Subcutaneous abdominal adipose tissue (tissue), 5 donors: ENCODE data around the gene ARL6IP5.

Experiments
- H3K27ac ChIP-seq: one replicate; pipeline ENCODE4 v1.7.0; 2013; ENCODE audit warnings: low read depth, mild to moderate bottlenecking, inconsistent platforms, low read length, moderate library complexity
- H3K27me3 ChIP-seq, 5 donors: one replicate each; pipeline ENCODE4 v1.7.0; 2013; ENCODE audit warnings: low read length in 5 of 5, inconsistent platforms in 1 of 5; ENCODE audit not compliant: control insufficient read depth in 5 of 5, insufficient read depth in 4 of 5
- H3K36me3 ChIP-seq, 5 donors: one replicate each; pipeline ENCODE4 v1.7.0; 2013; ENCODE audit warnings: low read length in 5 of 5; ENCODE audit not compliant: control insufficient read depth in 5 of 5, insufficient read depth in 5 of 5
- H3K4me1 ChIP-seq, 5 donors: one replicate each; pipeline ENCODE4 v1.7.0; 2013; ENCODE audit warnings: low read length in 5 of 5, mild to moderate bottlenecking in 3 of 5, moderate library complexity in 1 of 5; ENCODE audit not compliant: control insufficient read depth in 5 of 5, insufficient read depth in 5 of 5
- H3K4me3 ChIP-seq, 5 donors: one replicate each; pipeline ENCODE4 v1.7.0; 2013; ENCODE audit warnings: low read length in 5 of 5, low read depth in 1 of 5
- H3K9ac ChIP-seq, 5 donors: one replicate each; pipeline ENCODE4 v1.7.0; 2013; ENCODE audit warnings: low read length in 5 of 5, mild to moderate bottlenecking in 4 of 5, moderate library complexity in 3 of 5
- H3K9me3 ChIP-seq, 5 donors: one replicate each; pipeline ENCODE4 v1.7.0; 2013; ENCODE audit warnings: low read length in 5 of 5; ENCODE audit not compliant: control insufficient read depth in 5 of 5
- donor health status: healthy.
- donor health status: healthy.
- donor health status: healthy.
- donor health status: healthy.
- donor health status: healthy.

Gene ARL6IP5

DNA sequence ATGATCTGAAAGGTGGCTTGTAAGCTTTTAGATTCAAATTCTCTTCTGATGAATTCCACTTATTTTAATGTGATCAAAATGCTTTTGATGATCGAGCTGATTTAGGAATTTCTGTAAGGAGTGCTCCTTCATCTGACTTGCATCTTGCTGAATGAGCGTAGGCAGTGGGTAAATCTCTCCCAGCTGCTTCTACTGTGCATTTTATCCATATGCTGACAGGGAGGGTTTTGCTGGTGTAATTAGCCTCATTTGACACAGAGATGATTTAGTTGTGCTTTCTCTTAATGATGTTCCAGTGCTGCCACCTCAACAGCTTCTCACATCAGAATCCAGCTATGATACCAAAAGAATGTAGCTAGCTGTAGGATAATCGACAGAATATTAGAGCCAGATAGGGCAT is 41.5 kb downstream of the ARL6IP5 start:
- no peak overlapping the region for H3K4me3 ChIP-seq
- no peak overlapping the region for H3K9ac ChIP-seq
- peaks cover 0 to 6% (median 0%) of the 10 kb centered on the region in 5 donors for H3K4me1 ChIP-seq
- H3K27ac ChIP-seq = no peak overlapping the region
- H3K27me3 ChIP-seq = no peaks in the 10 kb centered on the region
- H3K36me3 ChIP-seq = no peaks in the 10 kb centered on the region
- no peaks in the 10 kb centered on the region for H3K9me3 ChIP-seq

DNA sequence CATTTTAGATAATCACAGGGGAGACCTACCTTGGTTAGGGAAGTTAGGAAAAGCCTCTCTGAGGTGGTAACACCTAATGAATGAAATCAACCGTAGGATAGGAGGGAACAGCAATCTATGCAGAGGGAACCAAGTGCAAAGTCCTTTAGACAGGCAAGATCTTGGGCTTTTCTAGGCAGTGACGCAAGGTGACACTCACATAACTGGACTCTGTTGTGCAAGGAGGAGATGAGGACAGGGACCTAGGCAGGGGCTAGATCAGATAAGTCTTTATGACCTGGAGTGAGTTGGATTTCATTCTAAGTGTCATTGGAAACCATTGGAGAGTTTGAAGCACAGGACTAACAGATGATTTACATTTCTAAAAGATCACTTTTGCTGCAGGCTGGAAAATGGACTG is 42.3 kb downstream of the ARL6IP5 start:
- Histone ChIP-seq H3K27ac (no peak overlapping the region), H3K4me3 (no peak overlapping the region), H3K27me3 (no peaks in the 10 kb centered on the region), H3K36me3 (no peaks in the 10 kb centered on the region), H3K9ac (no peak overlapping the region), H3K9me3 (no peaks in the 10 kb centered on the region), H3K4me1 (peaks cover 0 to under 1% (median 0%) of the 10 kb centered on the region in 5 donors)

DNA sequence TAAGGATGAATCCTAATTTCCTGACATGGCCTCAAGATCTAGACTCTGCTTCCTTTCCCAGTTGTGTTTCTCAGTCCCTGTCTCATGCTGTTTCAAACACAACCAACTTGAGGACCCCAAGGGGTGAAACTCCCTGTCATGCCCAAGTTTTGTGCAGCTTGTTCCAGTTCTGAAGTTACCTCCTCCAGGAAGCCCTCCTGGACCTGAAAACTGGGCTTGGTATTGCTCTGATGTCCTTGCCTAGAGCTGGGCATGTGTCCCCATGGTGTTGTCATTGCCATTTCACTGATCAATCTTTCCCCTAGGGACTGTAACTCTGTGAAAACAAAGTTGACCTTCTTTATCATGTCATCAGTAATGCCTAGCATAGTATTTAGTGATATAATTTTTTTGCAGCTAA is 43.8 kb downstream of the ARL6IP5 start:
- no peak overlapping the region for H3K27ac ChIP-seq
- H3K36me3 ChIP-seq = no peaks in the 10 kb centered on the region
- H3K9me3 ChIP-seq = no peaks in the 10 kb centered on the region
- no peak overlapping the region for H3K9ac ChIP-seq
- no peak overlapping the region for H3K4me3 ChIP-seq
- H3K27me3 ChIP-seq = no peaks in the 10 kb centered on the region
- H3K4me1 ChIP-seq = no peaks in the 10 kb centered on the region

DNA sequence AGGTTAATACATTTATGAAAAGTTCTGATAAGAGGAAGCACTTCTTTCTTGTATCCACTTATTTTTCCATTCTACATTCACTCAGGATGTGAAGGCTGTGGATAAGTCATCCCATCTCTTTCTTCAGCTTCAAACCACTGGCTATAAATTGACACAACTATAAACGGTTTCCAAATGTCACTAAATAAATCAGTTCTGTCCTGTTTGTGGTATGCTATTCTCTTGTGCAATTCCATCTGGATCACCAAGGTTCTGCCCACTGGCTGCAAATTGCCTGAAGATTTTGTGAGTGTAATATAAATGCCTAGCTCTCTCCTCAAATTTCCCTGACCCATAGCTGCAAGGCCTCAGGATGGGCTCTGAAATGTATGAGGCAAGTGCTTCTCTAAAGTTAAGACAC is 44.8 kb downstream of the ARL6IP5 start:
- H3K4me1 ChIP-seq = no peaks in the 10 kb centered on the region
- H3K36me3 ChIP-seq = no peaks in the 10 kb centered on the region
- H3K9ac ChIP-seq = no peak overlapping the region
- no peaks in the 10 kb centered on the region for H3K9me3 ChIP-seq
- H3K27me3 ChIP-seq = no peaks in the 10 kb centered on the region
- no peak overlapping the region for H3K4me3 ChIP-seq
- H3K27ac ChIP-seq = no peak overlapping the region

DNA sequence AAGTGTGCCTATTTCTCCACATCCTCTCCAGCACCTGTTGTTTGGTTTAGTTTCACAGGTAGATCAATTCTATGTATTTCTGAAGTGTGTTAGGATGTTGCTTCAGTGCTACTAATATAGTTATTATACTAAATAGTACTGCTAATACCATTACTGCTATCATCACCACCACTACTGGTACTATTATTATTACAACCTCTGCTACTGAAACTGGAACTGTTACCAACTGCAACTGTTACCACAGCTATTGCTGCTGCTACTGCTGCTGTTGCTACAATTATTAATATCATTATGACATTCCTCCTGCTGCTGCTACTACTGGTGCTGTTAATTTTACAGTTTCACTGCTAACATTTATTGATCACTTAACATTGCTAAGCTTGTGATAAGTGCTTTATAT is 46.0 kb downstream of the ARL6IP5 start:
- Histone ChIP-seq H3K9ac (no peak overlapping the region), H3K9me3 (no peaks in the 10 kb centered on the region), H3K27ac (no peak overlapping the region), H3K36me3 (no peaks in the 10 kb centered on the region), H3K4me3 (no peak overlapping the region), H3K27me3 (no peaks in the 10 kb centered on the region), H3K4me1 (no peaks in the 10 kb centered on the region)

DNA sequence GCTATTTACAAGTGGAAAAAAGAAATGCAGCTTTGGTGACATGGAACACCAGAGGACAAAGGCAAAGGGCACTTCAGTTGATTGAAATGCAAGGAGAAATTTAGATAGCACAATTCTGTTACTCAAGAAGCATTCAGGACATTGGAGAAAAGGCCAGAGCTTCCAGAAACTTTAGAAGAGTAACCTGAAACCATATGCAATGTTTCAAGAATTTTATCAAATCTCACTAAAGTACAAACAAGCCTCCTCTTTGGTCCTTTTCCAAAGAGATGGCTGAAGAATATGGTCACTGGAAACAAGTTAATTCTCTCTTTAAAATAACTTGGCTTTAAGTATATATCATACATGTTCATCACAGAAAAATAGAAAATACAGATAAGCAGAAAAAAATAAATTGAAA is 52.3 kb downstream of the ARL6IP5 start:
- Histone ChIP-seq H3K4me3 (no peak overlapping the region), H3K9ac (no peak overlapping the region), H3K4me1 (no peaks in the 10 kb centered on the region), H3K9me3 (no peaks in the 10 kb centered on the region), H3K27me3 (no peaks in the 10 kb centered on the region), H3K36me3 (no peaks in the 10 kb centered on the region), H3K27ac (no peak overlapping the region)

DNA sequence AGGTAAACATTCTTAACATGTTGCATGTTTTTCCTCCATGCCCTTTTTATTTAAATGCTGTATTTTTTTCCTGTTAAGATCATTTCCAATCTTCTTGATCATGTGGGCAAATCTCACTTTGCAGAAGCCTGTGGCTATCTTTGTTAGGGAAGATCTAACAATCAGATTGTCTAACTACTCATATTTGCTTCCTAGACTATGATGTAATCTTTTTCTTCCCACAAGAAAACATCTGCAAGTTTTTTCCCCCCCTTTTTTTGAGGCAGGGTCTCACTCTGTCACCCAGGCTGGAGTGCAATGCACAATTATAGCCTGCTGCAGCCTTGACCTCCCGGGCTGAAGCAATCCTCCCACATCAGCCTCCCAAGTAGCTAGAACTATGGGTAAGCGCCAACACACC is 52.7 kb downstream of the ARL6IP5 start:
- no peaks in the 10 kb centered on the region for H3K27me3 ChIP-seq
- no peaks in the 10 kb centered on the region for H3K36me3 ChIP-seq

DNA sequence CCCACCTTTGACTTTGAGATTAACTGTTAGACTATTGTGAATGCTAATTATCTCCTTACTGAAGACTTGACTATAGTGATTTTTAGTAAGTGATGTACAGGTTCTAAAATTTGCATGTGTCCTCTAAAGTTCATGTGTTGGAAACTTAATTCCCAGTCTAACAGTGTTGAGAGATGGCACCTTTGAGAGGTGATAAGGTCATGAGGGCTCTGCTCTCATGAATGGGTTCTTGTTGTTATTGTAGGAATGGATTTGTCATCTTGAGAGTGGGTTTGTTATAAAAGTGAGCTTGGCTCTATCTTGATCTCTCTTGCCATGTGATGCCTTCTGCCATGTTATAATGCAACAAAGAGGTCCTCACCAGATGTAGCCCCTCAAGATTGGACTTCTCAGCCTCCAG is 56.6 kb downstream of the ARL6IP5 start:
- no peaks in the 10 kb centered on the region for H3K4me1 ChIP-seq
- no peak overlapping the region for H3K27ac ChIP-seq
- H3K9me3 ChIP-seq = no peaks in the 10 kb centered on the region
- no peak overlapping the region for H3K9ac ChIP-seq
- no peaks in the 10 kb centered on the region for H3K27me3 ChIP-seq
- H3K36me3 ChIP-seq = no peaks in the 10 kb centered on the region
- no peak overlapping the region for H3K4me3 ChIP-seq

More for the DNA sequence above, 52.7 kb downstream of the ARL6IP5 start:
- no peak overlapping the region for H3K4me3 ChIP-seq
- no peaks in the 10 kb centered on the region for H3K9me3 ChIP-seq
- H3K4me1 ChIP-seq = no peaks in the 10 kb centered on the region
- H3K27ac ChIP-seq = no peak overlapping the region
- H3K9ac ChIP-seq = no peak overlapping the region

DNA sequence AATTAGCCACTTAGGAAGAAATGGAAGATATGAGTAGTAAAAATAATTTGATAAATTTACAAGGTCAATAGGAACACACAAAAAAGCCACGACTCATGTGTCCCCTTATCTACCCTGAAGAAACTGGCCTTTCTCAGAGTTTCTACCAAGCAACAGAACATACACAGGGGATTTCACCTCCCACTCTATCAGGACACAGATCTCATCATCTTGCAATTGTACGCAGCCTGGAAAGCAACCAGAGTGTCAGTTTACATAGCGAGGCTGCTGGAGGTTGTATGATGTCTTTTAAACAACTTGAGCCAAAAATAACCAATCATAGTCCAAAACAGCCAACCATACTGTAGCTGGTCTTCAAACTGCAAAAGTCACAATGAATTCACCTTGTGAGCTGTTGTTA is 57.4 kb downstream of the ARL6IP5 start:
- H3K36me3 ChIP-seq = no peaks in the 10 kb centered on the region
- no peaks in the 10 kb centered on the region for H3K27me3 ChIP-seq
- no peak overlapping the region for H3K27ac ChIP-seq
- H3K4me1 ChIP-seq = no peaks in the 10 kb centered on the region
- H3K4me3 ChIP-seq = no peak overlapping the region
- no peaks in the 10 kb centered on the region for H3K9me3 ChIP-seq
- no peak overlapping the region for H3K9ac ChIP-seq

DNA sequence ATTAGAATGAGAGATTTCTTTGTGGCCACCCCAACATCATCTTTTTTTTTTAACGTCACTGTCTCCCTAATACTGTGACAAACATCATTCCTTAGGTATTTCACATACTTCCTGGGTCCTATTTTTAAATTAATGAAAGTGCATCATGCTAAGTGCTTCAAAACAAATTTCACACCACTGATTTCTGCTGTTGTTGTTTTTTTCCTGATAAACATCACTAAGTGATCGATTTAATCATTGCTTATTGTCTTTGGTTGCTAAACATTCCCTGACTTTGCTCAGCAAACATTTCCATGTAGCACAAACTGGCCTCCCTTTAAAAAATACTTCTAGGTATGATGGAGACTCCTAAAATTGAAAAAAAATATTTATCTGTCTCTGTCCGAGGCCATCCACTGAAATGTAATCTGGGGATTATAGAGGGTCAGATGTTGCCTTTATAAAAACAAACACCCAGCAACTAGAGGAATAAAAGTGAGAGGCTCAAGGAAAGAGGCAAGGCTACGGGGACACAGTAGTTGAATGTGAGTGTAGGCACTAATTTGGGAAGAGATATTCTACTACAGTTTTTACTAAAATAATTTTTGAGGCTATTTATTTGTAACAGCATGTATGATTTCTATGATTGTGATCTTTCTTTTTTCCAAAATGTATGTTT is 58.2 kb downstream of the ARL6IP5 start:
- no peak overlapping the region for H3K27ac ChIP-seq
- no peaks in the 10 kb centered on the region for H3K36me3 ChIP-seq
- H3K9ac ChIP-seq = no peak overlapping the region
- no peaks in the 10 kb centered on the region for H3K9me3 ChIP-seq
- H3K27me3 ChIP-seq = no peaks in the 10 kb centered on the region
- no peak overlapping the region for H3K4me3 ChIP-seq
- H3K4me1 ChIP-seq = no peaks in the 10 kb centered on the region

DNA sequence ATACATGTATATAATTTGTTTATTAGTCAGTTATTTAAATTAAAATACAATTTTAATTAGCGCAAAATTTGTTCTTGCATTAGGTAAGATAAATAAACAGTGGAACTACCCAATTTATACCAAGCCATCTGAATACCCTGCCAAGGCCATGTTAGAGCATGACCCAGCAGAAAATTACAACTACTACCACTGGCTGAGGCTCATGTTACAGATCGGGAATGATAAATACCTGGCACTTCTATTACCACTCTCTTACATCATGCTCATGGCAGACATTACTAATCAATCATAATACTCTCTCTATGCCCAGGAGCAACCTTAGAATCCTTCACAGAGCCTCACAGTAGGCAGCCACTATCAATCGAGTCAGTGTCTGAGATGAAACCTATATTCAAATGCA is 58.9 kb downstream of the ARL6IP5 start:
- Histone ChIP-seq H3K4me3 (no peak overlapping the region), H3K27ac (no peak overlapping the region), H3K4me1 (no peaks in the 10 kb centered on the region), H3K9me3 (no peaks in the 10 kb centered on the region), H3K9ac (no peak overlapping the region), H3K36me3 (no peaks in the 10 kb centered on the region), H3K27me3 (no peaks in the 10 kb centered on the region)
